Muscle of leg (tissue), 11 donors: ENCODE measurements around the gene GABPB1. TPM values are rescaled to one million over a fixed set of nuclear protein-coding genes. Genes with fewer than 3 reads are reported as not detected.

Experiments
- DNase-seq: peaks from one replicate; pipeline ENCODE4 v3.0.0; 2013
- H3K27ac ChIP-seq: one replicate; pipeline ENCODE4 v1.5.1; 2013; ENCODE audit warnings: mild to moderate bottlenecking, low read length, control low read depth
- H3K27me3 ChIP-seq: one replicate; pipeline ENCODE4 v1.6.1; 2013; ENCODE audit warnings: low read length; ENCODE audit not compliant: control insufficient read depth, insufficient read depth
- H3K36me3 ChIP-seq: one replicate; pipeline ENCODE4 v1.6.1; 2013; ENCODE audit warnings: low read length; ENCODE audit not compliant: control insufficient read depth, insufficient read depth
- H3K4me1 ChIP-seq: one replicate; pipeline ENCODE4 v1.6.1; 2013; ENCODE audit warnings: low read length; ENCODE audit not compliant: control insufficient read depth, insufficient read depth
- H3K4me3 ChIP-seq: one replicate; pipeline ENCODE4 v1.5.1; 2013; ENCODE audit warnings: low read length, control low read depth
- H3K9me3 ChIP-seq: replicated peaks from 2 replicates; pipeline ENCODE4 v1.6.1; 2013; ENCODE audit warnings: low read depth, low read length; ENCODE audit not compliant: control insufficient read depth
- WGBS: methylation state at CpG from one replicate; pipeline ENCODE4 v1.1.5; 2013; ENCODE audit warnings: missing lambda C conversion rate; ENCODE audit not compliant: insufficient coverage; 5-methylcytosine and 5-hydroxymethylcytosine counted together
- polyA plus RNA-seq, 8 donors: library from polyadenylated mRNA; unstranded; fragments of 120-200 nt; gene quantifications; one replicate each; pipeline versions ENCODE4 v1.2.1 to v1.2.3, GENCODE V29; 2013; ENCODE audit warnings: inconsistent platforms in 1 of 8, low replicate concordance in 1 of 8; ENCODE audit not compliant: insufficient read length in 8 of 8, insufficient read depth in 1 of 8
- total RNA-seq: library from RNA; stranded (reverse); fragments of 120-200 nt; gene quantifications from one replicate; pipeline ENCODE4 v1.2.4, GENCODE V29; 2013

The GABPB1 gene
- total and polyA plus RNA-seq, 9 donors, result 14.2 to 23.5 (median 17.2) TPM

GRCh38 chr15:50328116-50328515 lies 26.9 kb downstream of the GABPB1 start:
- no peak overlapping the region for H3K27ac ChIP-seq
- no peaks in the 10 kb centered on the region for H3K9me3 ChIP-seq
- no CpG with 5 or more reads among the region's 3 CpGs for WGBS
- peaks cover 3% of the 10 kb centered on the region for H3K36me3 ChIP-seq
- no peaks in the 10 kb centered on the region for H3K27me3 ChIP-seq
- no peak for DNase-seq
- no peak overlapping the region for H3K4me3 ChIP-seq
- no peaks in the 10 kb centered on the region for H3K4me1 ChIP-seq

- peak; percentile 36 for DNase-seq
- Histone ChIP-seq H3K27ac (no peak overlapping the region), H3K4me3 (no peak overlapping the region), H3K27me3 (no peaks in the 10 kb centered on the region), H3K4me1 (no peaks in the 10 kb centered on the region), H3K36me3 (no peaks in the 10 kb centered on the region), H3K9me3 (no peaks in the 10 kb centered on the region)
- WGBS, result no CpG with 5 or more reads among the region's 3 CpGs
Measured at GRCh38 chr15:50321680-50322210, 33.3 kb downstream of the GABPB1 start.

GRCh38 chr15:50320504-50320903 lies 34.5 kb downstream of the GABPB1 start:
- Histone ChIP-seq H3K27me3 (no peaks in the 10 kb centered on the region), H3K36me3 (no peaks in the 10 kb centered on the region), H3K4me1 (no peaks in the 10 kb centered on the region), H3K9me3 (no peaks in the 10 kb centered on the region), H3K4me3 (no peak overlapping the region), H3K27ac (no peak overlapping the region)
- DNase-seq, result no peak

GRCh38 chr15:50318697-50319096 lies 36.3 kb downstream of the GABPB1 start:
- H3K9me3 ChIP-seq, result no peaks in the 10 kb centered on the region
- no peaks in the 10 kb centered on the region for H3K36me3 ChIP-seq
- H3K27ac ChIP-seq, result no peak overlapping the region
- no peak overlapping the region for H3K4me3 ChIP-seq
- no peaks in the 10 kb centered on the region for H3K4me1 ChIP-seq
- DNase-seq, result no peak
- WGBS, result no CpG with 5 or more reads among the region's 4 CpGs
- H3K27me3 ChIP-seq, result no peaks in the 10 kb centered on the region

GRCh38 chr15:50315814-50316630 lies 39.0 kb downstream of the GABPB1 start:
- peak; percentile 59 for DNase-seq
- 100% methylated on average over 1 of the region's 4 CpGs for WGBS
- no peak overlapping the region for H3K27ac ChIP-seq

GRCh38 chr15:50312636-50313035 lies 42.4 kb downstream of the GABPB1 start:
- Histone ChIP-seq H3K4me1 (no peaks in the 10 kb centered on the region), H3K4me3 (no peak overlapping the region), H3K9me3 (peaks cover 6% of the 10 kb centered on the region), H3K36me3 (peaks cover 6% of the 10 kb centered on the region), H3K27me3 (no peaks in the 10 kb centered on the region), H3K27ac (no peak overlapping the region)
- no CpG with 5 or more reads among the region's 2 CpGs for WGBS
- DNase-seq, result no peak

More at GRCh38 chr15:50315814-50316630, 39.0 kb downstream of the GABPB1 start:
- Histone ChIP-seq H3K4me1 (no peaks in the 10 kb centered on the region), H3K9me3 (no peaks in the 10 kb centered on the region), H3K4me3 (no peak overlapping the region), H3K36me3 (no peaks in the 10 kb centered on the region), H3K27me3 (no peaks in the 10 kb centered on the region)

GRCh38 chr15:50307799-50308198 lies 47.2 kb downstream of the GABPB1 start:
- no peak overlapping the region for H3K4me3 ChIP-seq
- no peaks in the 10 kb centered on the region for H3K4me1 ChIP-seq
- H3K9me3 ChIP-seq, result peaks cover 14% of the 10 kb centered on the region
- peaks cover 10% of the 10 kb centered on the region for H3K36me3 ChIP-seq
- no peaks in the 10 kb centered on the region for H3K27me3 ChIP-seq
- DNase-seq, result no peak
- H3K27ac ChIP-seq, result no peak overlapping the region

GRCh38 chr15:50304836-50305235 lies 50.2 kb downstream of the GABPB1 start:
- no CpG with 5 or more reads among the region's 1 CpG for WGBS
- Histone ChIP-seq H3K27me3 (no peaks in the 10 kb centered on the region), H3K9me3 (peaks cover 14% of the 10 kb centered on the region), H3K27ac (no peak overlapping the region), H3K4me3 (no peak overlapping the region), H3K36me3 (peaks cover 17% of the 10 kb centered on the region), H3K4me1 (no peaks in the 10 kb centered on the region)
- DNase-seq, result peak; percentile 75

GRCh38 chr15:50302581-50302980 lies 52.4 kb downstream of the GABPB1 start:
- DNase-seq, result no peak
- Histone ChIP-seq H3K36me3 (peaks cover 14% of the 10 kb centered on the region), H3K4me1 (no peaks in the 10 kb centered on the region), H3K9me3 (peaks cover 8% of the 10 kb centered on the region), H3K4me3 (no peak overlapping the region), H3K27me3 (no peaks in the 10 kb centered on the region), H3K27ac (no peak overlapping the region)
- WGBS, result no CpG with 5 or more reads among the region's 1 CpG

GRCh38 chr15:50298340-50298739 lies 56.7 kb downstream of the GABPB1 start:
- Histone ChIP-seq H3K4me3 (no peak overlapping the region), H3K27me3 (no peaks in the 10 kb centered on the region), H3K27ac (no peak overlapping the region), H3K4me1 (no peaks in the 10 kb centered on the region), H3K36me3 (peaks cover 13% of the 10 kb centered on the region), H3K9me3 (no peaks in the 10 kb centered on the region)
- no peak for DNase-seq
- WGBS, result 100% methylated on average over 1 of the region's 2 CpGs
